Measurements from ENCODE around the gene ROCK1. TPM values are rescaled to one million over a fixed set of nuclear protein-coding genes. Genes with fewer than 3 reads are reported as not detected.
A peak's percentile ranks its signal among the peaks of the same experiment; 100 is the strongest.

ROCK1 gene
- total RNA-seq, 2 donors from 2014 or later = 20.7 to 26.2 TPM

GRCh38 chr18:21110713-21111345, 784 bp downstream of the ROCK1 start:
- no peak for DNase-seq (ENCODE audit: low spot score)
- Histone ChIP-seq H3K4me3 (peak overlapping the region; percentile 89 to 96), H3K9me3 (no peaks in the 10 kb centered on the region), H3K27ac (peak overlapping the region; percentile 94 to 96), H3K36me3 (no peaks in the 10 kb centered on the region), H3K4me1 (peaks cover 0 to 47% of the 10 kb centered on the region in 2 donors), H3K27me3 (no peaks in the 10 kb centered on the region)
- TF ChIP-seq CTCF (IDR thresholded peaks at IDR 0.05) = no peak

GRCh38 chr18:21109936-21110712, 1.5 kb downstream of the ROCK1 start:
- Histone ChIP-seq H3K4me1 (peaks cover 0 to 53% of the 10 kb centered on the region in 2 donors), H3K9me3 (no peaks in the 10 kb centered on the region), H3K27me3 (no peaks in the 10 kb centered on the region), H3K36me3 (no peaks in the 10 kb centered on the region), H3K27ac (peak overlapping the region; percentile 94 to 96), H3K4me3 (peak overlapping the region; percentile 89 to 96)
- no peak for DNase-seq (ENCODE audit: low spot score)
- no peak for TF ChIP-seq CTCF (IDR thresholded peaks at IDR 0.05)

GRCh38 chr18:21105936-21106335, 5.7 kb downstream of the ROCK1 start:
- no peak for DNase-seq (ENCODE audit: low spot score)
- Histone ChIP-seq H3K4me3 (no peak overlapping the region), H3K9me3 (no peaks in the 10 kb centered on the region), H3K27ac (no peak overlapping the region), H3K27me3 (no peaks in the 10 kb centered on the region), H3K4me1 (peaks cover 0 to 62% of the 10 kb centered on the region in 2 donors), H3K36me3 (no peaks in the 10 kb centered on the region)
- TF ChIP-seq CTCF (IDR thresholded peaks at IDR 0.05) = no peak

- DNase-seq (ENCODE audit: low spot score) = no peak
- Histone ChIP-seq H3K9me3 (no peaks in the 10 kb centered on the region), H3K27me3 (no peaks in the 10 kb centered on the region), H3K4me3 (no peak overlapping the region), H3K4me1 (peaks cover 0 to 56% of the 10 kb centered on the region in 2 donors), H3K36me3 (no peaks in the 10 kb centered on the region), H3K27ac (no peak overlapping the region)
- no peak for TF ChIP-seq CTCF (IDR thresholded peaks at IDR 0.05)
These were observed 10.4 kb downstream of the ROCK1 start for GRCh38 chr18:21101172-21101571.

- H3K9me3 ChIP-seq = no peaks in the 10 kb centered on the region
- H3K27ac ChIP-seq = no peak overlapping the region
- no peak for DNase-seq (ENCODE audit: low spot score)
- H3K36me3 ChIP-seq = no peaks in the 10 kb centered on the region
- no peak for TF ChIP-seq CTCF (IDR thresholded peaks at IDR 0.05)
- H3K4me1 ChIP-seq = peaks cover 0 to 51% of the 10 kb centered on the region in 2 donors
- H3K27me3 ChIP-seq = no peaks in the 10 kb centered on the region
- H3K4me3 ChIP-seq = no peak overlapping the region
These were observed 10.9 kb downstream of the ROCK1 start for GRCh38 chr18:21100678-21101077.
